VCaP (cell line): ENCODE measurements around the gene EXOC1.

Experiments
- H3K27ac ChIP-seq: fragments of 450-650 bp; 2 replicates; pipeline ENCODE4 v1.5.1; 2017
- CTCF ChIP-seq: fragments of 450-650 bp; conservative IDR thresholded peaks from 2 replicates; pipeline ENCODE4 v1.5.1; 2017; ENCODE audit warnings: mild to moderate bottlenecking, moderate library complexity

The EXOC1 gene

DNA sequence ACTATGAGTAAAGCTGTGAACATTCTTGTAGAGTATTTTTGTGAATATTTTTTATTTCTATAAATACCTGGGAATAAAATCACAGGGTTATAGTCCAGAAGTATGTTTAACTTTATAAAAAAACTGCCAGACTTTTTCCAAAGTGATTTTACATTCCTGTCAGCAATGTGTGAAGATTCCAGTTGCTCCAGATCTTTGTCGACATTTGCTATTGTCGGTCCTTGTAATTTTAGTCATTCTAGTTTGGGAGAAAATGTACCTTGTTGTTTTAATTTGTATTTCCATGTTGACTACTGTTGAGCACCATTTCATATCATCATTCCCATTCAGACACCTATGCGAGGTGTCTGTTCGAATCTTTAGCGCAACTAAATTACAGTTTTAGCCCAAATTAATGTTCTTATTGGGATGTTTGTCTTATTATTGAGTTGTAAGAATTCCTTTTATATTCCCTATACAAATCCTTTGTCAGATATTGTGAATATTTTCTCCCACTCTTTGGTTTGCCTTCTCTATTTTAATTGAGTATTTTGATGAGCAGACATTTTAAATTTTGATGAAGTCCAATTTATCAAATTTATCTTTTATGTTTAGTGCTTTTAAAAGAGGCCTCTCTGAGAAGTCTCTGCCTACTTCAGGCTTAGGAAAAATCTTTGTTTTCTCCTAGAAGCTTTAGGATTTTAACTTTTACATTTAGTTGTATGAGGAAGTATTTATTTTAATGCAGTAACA is 97.9 kb downstream of the EXOC1 start:
- no peak for TF ChIP-seq CTCF
- H3K27ac ChIP-seq, result no peak overlapping the region
